Hepatocyte (in vitro differentiated cells): ENCODE results near the gene SLC35F6. TPM values are rescaled to one million over a fixed set of nuclear protein-coding genes. Genes with fewer than 3 reads are reported as not detected.

Experiments used
- DNase-seq: peaks from one replicate; pipeline ENCODE4 v3.0.0-alpha.2; 2016; ENCODE audit warnings: low spot score
- H2AFZ ChIP-seq: fragments of 200-600 bp; sonication (generic); 2 replicates; pipeline ENCODE4 v1.6.0; 2016; ENCODE audit warnings: antibody characterized with exemption, mild to moderate bottlenecking
- H3K27ac ChIP-seq: fragments of 200-600 bp; sonication (generic); 2 replicates; pipeline ENCODE4 v1.5.1; 2016; ENCODE audit warnings: mild to moderate bottlenecking
- H3K27me3 ChIP-seq: fragments of 200-600 bp; sonication (generic); 2 replicates; pipeline ENCODE4 v1.6.1; 2016
- H3K36me3 ChIP-seq: fragments of 200-600 bp; sonication (generic); replicated peaks from 2 replicates; pipeline ENCODE4 v1.5.1; 2016; ENCODE audit warnings: low read depth; ENCODE audit not compliant: insufficient read depth
- H3K4me1 ChIP-seq: fragments of 200-600 bp; sonication (generic); 2 replicates; pipeline ENCODE4 v1.5.1; 2016; ENCODE audit warnings: mild to moderate bottlenecking, moderate library complexity; ENCODE audit not compliant: insufficient read depth
- H3K4me2 ChIP-seq: fragments of 200-600 bp; sonication (generic); 2 replicates; pipeline ENCODE4 v1.6.0; 2016
- H3K4me3 ChIP-seq: fragments of 200-600 bp; sonication (generic); 2 replicates; pipeline ENCODE4 v1.5.1; 2016; ENCODE audit warnings: mild to moderate bottlenecking
- H3K79me2 ChIP-seq: fragments of 200-600 bp; sonication (generic); 2 replicates; pipeline ENCODE4 v1.6.0; 2017; ENCODE audit warnings: mild to moderate bottlenecking
- H3K9me2 ChIP-seq: fragments of 200-600 bp; sonication (generic); replicated peaks from 2 replicates; pipeline ENCODE4 v1.6.0; 2017; ENCODE audit warnings: mild to moderate bottlenecking; ENCODE audit not compliant: insufficient read depth
- H3K9me3 ChIP-seq: fragments of 200-600 bp; sonication (generic); 2 replicates; pipeline ENCODE4 v1.5.1; 2016; ENCODE audit warnings: low read depth, mild to moderate bottlenecking
- H4K20me1 ChIP-seq: fragments of 200-600 bp; sonication (generic); 2 replicates; pipeline ENCODE4 v1.6.0; 2016; ENCODE audit warnings: mild to moderate bottlenecking; ENCODE audit not compliant: insufficient read depth, poor library complexity, severe bottlenecking
- CTCF ChIP-seq: fragments of 200-600 bp; sonication (generic); IDR thresholded peaks from 2 replicates; pipeline ENCODE4 v1.5.1; 2016; ENCODE audit warnings: antibody characterized with exemption, mild to moderate bottlenecking; ENCODE audit not compliant: poor library complexity
- EZH2 ChIP-seq: fragments of 200-600 bp; sonication (generic); IDR thresholded peaks from 2 replicates; pipeline ENCODE4 v1.6.1; 2016; ENCODE audit warnings: antibody characterized with exemption, mild to moderate bottlenecking, borderline replicate concordance
- EZH2phosphoT487 ChIP-seq: fragments of 200-600 bp; sonication (generic); IDR thresholded peaks from one replicate; pipeline ENCODE4 v1.6.1; 2018; ENCODE audit warnings: antibody characterized with exemption, mild to moderate bottlenecking, low read depth, moderate library complexity; ENCODE audit not compliant: unreplicated experiment, severe bottlenecking
- WGBS: methylation state at CpG from one replicate; pipeline ENCODE4 v1.1.6; 2016; ENCODE audit warnings: low lambda C conversion rate; ENCODE audit errors: missing lambda C conversion rate; 5-methylcytosine and 5-hydroxymethylcytosine counted together
- polyA plus RNA-seq: library from polyadenylated mRNA; unstranded; fragments of >200 nt; fragmentation: Nextera tagmentation; extraction: Ambion mirVana; gene quantifications from 2 replicates; pipeline ENCODE4 v1.2.1, GENCODE V29; 2016
- total RNA-seq: library from RNA; depleted of rRNA; stranded (reverse); fragments of >200 nt; gene quantifications from 2 replicates; pipeline ENCODE4 v1.2.3, GENCODE V29; 2014

Gene SLC35F6
- total and polyA plus RNA-seq, 2 experiments from 2014 or later: 16.6 to 30.2 TPM

- Histone ChIP-seq H3K79me2 (no peaks in the 10 kb centered on the region), H3K4me3 (no peak overlapping the region), H4K20me1 (no peaks in the 10 kb centered on the region), H3K4me1 (peaks cover 5% of the 10 kb centered on the region), H3K9me3 (no peaks in the 10 kb centered on the region), H3K36me3 (no peaks in the 10 kb centered on the region), H3K27me3 (no peaks in the 10 kb centered on the region), H3K9me2 (no peaks in the 10 kb centered on the region), H3K27ac (no peak overlapping the region), H3K4me2 (no peak overlapping the region), H2AFZ (no peak overlapping the region)
- no peak for TF ChIP-seq EZH2
- no peak for TF ChIP-seq EZH2phosphoT487
- 95% methylated on average over 4 of the region's 4 CpGs for WGBS
- DNase-seq: no peak
Measured at GRCh38 chr2:26780203-26780760, 16.2 kb downstream of the SLC35F6 start.

- H3K79me2 ChIP-seq: peaks cover 9% of the 10 kb centered on the region
- no peak overlapping the region for H3K27ac ChIP-seq
- no peaks in the 10 kb centered on the region for H3K9me3 ChIP-seq
- H3K4me1 ChIP-seq: peaks cover 5% of the 10 kb centered on the region
- H3K27me3 ChIP-seq: no peaks in the 10 kb centered on the region
- no peaks in the 10 kb centered on the region for H3K9me2 ChIP-seq
- WGBS: 96% methylated on average over 12 of the region's 12 CpGs
- no peak for DNase-seq
- H4K20me1 ChIP-seq: no peaks in the 10 kb centered on the region
- H2AFZ ChIP-seq: no peak overlapping the region
- no peak overlapping the region for H3K4me3 ChIP-seq
- no peak for TF ChIP-seq CTCF
- TF ChIP-seq EZH2: no peak
- TF ChIP-seq EZH2phosphoT487: no peak
- H3K4me2 ChIP-seq: no peak overlapping the region
- H3K36me3 ChIP-seq: no peaks in the 10 kb centered on the region
Measured at GRCh38 chr2:26782876-26783704, 19.0 kb downstream of the SLC35F6 start.

- WGBS: 95% methylated on average over 19 of the region's 19 CpGs
- no peak for TF ChIP-seq EZH2phosphoT487
- no peak for TF ChIP-seq EZH2
- TF ChIP-seq CTCF: no peak
- peaks cover 5% of the 10 kb centered on the region for H3K4me1 ChIP-seq
- no peaks in the 10 kb centered on the region for H4K20me1 ChIP-seq
- H2AFZ ChIP-seq: peak overlapping the region; percentile 34
- peak overlapping the region; percentile 10 for H3K27ac ChIP-seq
- DNase-seq: no peak
- peaks cover 9% of the 10 kb centered on the region for H3K79me2 ChIP-seq
- no peaks in the 10 kb centered on the region for H3K9me2 ChIP-seq
- no peaks in the 10 kb centered on the region for H3K36me3 ChIP-seq
- H3K27me3 ChIP-seq: no peaks in the 10 kb centered on the region
- H3K4me3 ChIP-seq: peak overlapping the region; percentile 16
- H3K9me3 ChIP-seq: no peaks in the 10 kb centered on the region
- peak overlapping the region; percentile 78 for H3K4me2 ChIP-seq
Measured at GRCh38 chr2:26784570-26785234, 20.6 kb downstream of the SLC35F6 start.
